ENCODE data around the gene GPD1. TPM values are rescaled to one million over a fixed set of nuclear protein-coding genes. Genes with fewer than 3 reads are reported as not detected.
A peak's percentile ranks its signal among the peaks of the same experiment; 100 is the strongest.

GPD1 gene
- total and polyA plus RNA-seq, 9 of the 15 experiments (the other 6 are each of a cell fraction or from before 2014, with no cell fraction given) = 0.13 to 1.00 (median 0.55) TPM

DNA sequence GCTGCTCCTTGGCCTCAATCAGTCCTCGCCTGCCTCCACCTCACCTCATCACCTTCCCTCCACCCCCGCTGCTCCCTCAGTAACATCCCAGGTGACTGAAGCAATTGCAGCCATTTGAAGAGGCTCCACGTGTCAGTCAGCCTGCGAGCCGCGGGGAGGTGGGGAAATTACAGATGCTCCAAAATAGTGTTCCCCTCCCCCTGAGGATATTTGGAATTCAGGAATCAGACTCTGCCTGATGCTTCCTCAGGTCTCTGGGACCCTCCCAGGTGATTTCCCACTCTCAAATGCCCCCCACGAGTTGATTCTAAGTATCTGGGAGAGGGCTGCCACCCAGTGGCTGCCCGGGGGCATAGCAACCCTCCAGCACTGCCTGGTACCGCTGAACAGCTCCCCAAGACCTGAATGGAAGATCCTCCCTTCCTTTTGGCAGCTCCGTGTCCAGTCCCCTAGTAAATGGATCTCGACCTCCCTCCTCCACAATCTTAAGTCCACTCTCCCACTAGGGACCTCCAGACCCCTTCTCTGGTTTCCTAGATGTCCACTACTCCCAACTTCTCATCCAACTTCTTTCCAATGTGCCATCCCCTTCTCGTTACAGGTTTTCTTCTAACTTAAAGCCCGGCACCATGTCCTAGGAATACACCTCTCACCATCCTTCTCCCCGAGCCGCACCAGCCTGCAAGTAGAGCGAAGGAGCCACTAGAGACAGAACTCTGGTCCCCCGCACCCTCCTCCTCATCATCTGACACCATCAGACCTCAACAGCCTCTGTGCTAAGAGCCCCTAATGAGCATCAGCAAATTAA is 47.8 kb upstream of the GPD1 start (continued):
- TF ChIP-seq, protein P1, sequence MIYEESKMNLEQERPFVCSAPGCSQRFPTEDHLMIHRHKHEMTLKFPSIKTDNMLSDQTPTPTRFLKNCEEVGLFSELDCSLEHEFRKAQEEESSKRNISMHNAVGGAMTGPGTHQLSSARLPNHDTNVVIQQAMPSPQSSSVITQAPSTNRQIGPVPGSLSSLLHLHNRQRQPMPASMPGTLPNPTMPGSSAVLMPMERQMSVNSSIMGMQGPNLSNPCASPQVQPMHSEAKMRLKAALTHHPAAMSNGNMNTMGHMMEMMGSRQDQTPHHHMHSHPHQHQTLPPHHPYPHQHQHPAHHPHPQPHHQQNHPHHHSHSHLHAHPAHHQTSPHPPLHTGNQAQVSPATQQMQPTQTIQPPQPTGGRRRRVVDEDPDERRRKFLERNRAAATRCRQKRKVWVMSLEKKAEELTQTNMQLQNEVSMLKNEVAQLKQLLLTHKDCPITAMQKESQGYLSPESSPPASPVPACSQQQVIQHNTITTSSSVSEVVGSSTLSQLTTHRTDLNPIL (CRISPR knock-in tag; IDR thresholded peaks at IDR 0.05) = no peak
- no peak for TF ChIP-seq ZNF174 (CRISPR knock-in tag; IDR thresholded peaks at IDR 0.05)
- TF ChIP-seq, protein P2, sequence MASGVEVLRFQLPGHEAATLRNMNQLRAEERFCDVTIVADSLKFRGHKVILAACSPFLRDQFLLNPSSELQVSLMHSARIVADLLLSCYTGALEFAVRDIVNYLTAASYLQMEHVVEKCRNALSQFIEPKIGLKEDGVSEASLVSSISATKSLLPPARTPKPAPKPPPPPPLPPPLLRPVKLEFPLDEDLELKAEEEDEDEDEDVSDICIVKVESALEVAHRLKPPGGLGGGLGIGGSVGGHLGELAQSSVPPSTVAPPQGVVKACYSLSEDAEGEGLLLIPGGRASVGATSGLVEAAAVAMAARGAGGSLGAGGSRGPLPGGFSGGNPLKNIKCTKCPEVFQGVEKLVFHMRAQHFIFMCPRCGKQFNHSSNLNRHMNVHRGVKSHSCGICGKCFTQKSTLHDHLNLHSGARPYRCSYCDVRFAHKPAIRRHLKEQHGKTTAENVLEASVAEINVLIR (CRISPR knock-in tag; IDR thresholded peaks at IDR 0.05) = no peak
- no peak for TF ChIP-seq ZNF311 (CRISPR knock-in tag; IDR thresholded peaks at IDR 0.05)
- TF ChIP-seq ZNF785 (CRISPR knock-in tag; IDR thresholded peaks at IDR 0.05) = no peak
- 0 out of 2 replicates have a peak, but pooled peaks have one; percentile 30 for TF ChIP-seq VEZF1 (CRISPR knock-in tag; IDR thresholded peaks at IDR 0.05)
- no peak for TF ChIP-seq TAF1 (IDR thresholded peaks at IDR 0.05; ENCODE audit: control insufficient read depth, extremely low read depth, insufficient read depth, low read length, severe bottlenecking)
- TF ChIP-seq ZNF232 (CRISPR knock-in tag; IDR thresholded peaks at IDR 0.05) = no peak
- TF ChIP-seq FOXM1 (IDR thresholded peaks at IDR 0.05; ENCODE audit: low read depth) = no peak
- TF ChIP-seq FOXM1 (CRISPR knock-in tag; IDR thresholded peaks at IDR 0.05; ENCODE audit: low read depth) = no peak
- no peak for TF ChIP-seq YBX1 (IDR thresholded peaks at IDR 0.05)
- no peak for TF ChIP-seq TARDBP (IDR thresholded peaks at IDR 0.05)
- TF ChIP-seq, protein P3, sequence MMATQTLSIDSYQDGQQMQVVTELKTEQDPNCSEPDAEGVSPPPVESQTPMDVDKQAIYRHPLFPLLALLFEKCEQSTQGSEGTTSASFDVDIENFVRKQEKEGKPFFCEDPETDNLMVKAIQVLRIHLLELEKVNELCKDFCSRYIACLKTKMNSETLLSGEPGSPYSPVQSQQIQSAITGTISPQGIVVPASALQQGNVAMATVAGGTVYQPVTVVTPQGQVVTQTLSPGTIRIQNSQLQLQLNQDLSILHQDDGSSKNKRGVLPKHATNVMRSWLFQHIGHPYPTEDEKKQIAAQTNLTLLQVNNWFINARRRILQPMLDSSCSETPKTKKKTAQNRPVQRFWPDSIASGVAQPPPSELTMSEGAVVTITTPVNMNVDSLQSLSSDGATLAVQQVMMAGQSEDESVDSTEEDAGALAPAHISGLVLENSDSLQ (IDR thresholded peaks at IDR 0.05) = peak; percentile 86
- no peak for TF ChIP-seq RBM39 (optimal IDR thresholded peaks at IDR 0.05; ENCODE audit: low read depth, low read length)
- no peak for TF ChIP-seq USF2 (CRISPR knock-in tag; IDR thresholded peaks at IDR 0.05)
- no peak for TF ChIP-seq ZNF584 (CRISPR knock-in tag; IDR thresholded peaks at IDR 0.05; ENCODE audit: low read depth)
- TF ChIP-seq MITF (IDR thresholded peaks at IDR 0.05) = no peak
- TF ChIP-seq NONO (IDR thresholded peaks at IDR 0.05; ENCODE audit: low read depth in 2 of 2, low read length in 1 of 2) = no peak
- peak; percentile 2 for TF ChIP-seq POU5F1 (IDR thresholded peaks at IDR 0.05; ENCODE audit: borderline replicate concordance, low read depth, low read length, partially characterized antibody)
- TF ChIP-seq ZNF23 (CRISPR knock-in tag; IDR thresholded peaks at IDR 0.05) = no peak
- no peak for TF ChIP-seq POLR3G (IDR thresholded peaks at IDR 0.05; ENCODE audit: extremely low read depth, insufficient read length, insufficient replicate concordance)
